C1 segment of cervical spinal cord (tissue), 14 donors: ENCODE results near the gene GATM.
A peak's percentile ranks its signal among the peaks of the same experiment; 100 is the strongest.
"Not testable (repeated sequence)": the region's sequence is repeated elsewhere in the genome, so short reads cannot be mapped to it uniquely, and the experiment has no call there.

Experiments used
- DNase-seq, 14 donors: peaks; one replicate each; lab custom pipeline; 2025; lab: John Stamatoyannopoulos, UW

GATM gene

GRCh38 chr15:45354711-45355110, 23.6 kb downstream of the GATM start:
- DNase-seq: no peak

DNA sequence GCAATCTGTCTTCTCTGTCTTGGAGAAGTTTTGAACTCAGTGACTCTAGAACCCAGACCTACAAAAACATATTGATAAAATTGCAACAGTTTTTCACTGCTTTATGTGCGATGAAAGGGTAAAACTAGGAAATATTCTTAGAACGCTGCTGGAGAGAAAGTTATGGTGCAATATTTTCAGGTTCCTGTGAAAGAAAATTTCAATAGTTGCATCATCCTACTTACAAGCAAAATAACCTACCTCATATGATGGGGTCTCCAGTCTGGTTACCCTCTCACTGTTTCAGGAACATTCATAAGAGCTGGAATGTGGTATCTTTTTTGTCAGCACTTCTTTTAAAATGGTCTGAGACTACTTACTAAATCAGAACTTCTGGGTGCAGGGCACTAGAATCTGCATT, 27.1 kb downstream of the GATM start:
- no peak for DNase-seq

- no peak for DNase-seq
Measured at GRCh38 chr15:45349623-45350022, 28.7 kb downstream of the GATM start.

- DNase-seq: no peak
Measured at GRCh38 chr15:45347989-45348388, 30.4 kb downstream of the GATM start.

DNA sequence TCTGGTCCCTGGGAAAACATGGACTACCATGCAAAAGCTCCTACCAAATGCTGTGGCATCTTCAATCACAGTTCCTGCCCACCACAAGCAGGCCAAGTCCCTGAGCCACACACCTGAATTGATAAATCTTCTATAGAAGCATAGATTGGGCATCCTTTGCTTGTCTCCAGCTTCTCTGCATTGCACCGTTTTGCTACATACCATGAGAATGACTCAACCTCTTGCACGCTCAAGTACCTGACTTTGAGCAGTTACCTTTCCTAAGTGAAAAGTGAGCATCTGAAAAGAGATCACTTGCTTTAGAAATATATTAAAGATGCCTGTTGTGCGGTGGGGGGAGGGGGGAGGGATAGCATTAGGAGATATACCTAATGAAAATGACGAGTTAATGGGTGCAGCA, 31.3 kb downstream of the GATM start:
- no peak for DNase-seq

DNA sequence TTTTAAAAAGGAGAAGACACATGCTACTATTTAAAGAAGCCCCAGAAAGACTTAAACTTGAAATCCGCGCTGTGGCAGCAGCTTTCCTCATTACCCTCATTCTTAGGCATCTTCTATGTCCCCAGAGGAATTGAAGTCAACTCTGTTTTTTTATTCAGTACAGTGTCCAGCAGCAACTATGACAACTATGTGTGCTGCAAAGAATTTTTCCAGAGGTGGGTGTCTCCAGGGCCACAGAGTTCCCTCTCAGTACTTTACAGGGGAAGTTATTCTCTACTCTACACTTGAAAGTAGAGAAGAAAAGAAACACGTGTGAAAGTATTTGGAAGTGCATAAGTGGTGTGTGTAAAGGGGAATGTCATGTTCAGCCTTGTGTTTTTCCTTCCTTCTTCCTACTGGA, 32.0 kb downstream of the GATM start:
- DNase-seq: no peak

GRCh38 chr15:45343258-45343860, 35.0 kb downstream of the GATM start:
- DNase-seq: no peak

- no peak for DNase-seq
Measured at GRCh38 chr15:45341790-45342189, 36.6 kb downstream of the GATM start.

GRCh38 chr15:45340429-45340828, 37.9 kb downstream of the GATM start:
- no peak for DNase-seq

DNA sequence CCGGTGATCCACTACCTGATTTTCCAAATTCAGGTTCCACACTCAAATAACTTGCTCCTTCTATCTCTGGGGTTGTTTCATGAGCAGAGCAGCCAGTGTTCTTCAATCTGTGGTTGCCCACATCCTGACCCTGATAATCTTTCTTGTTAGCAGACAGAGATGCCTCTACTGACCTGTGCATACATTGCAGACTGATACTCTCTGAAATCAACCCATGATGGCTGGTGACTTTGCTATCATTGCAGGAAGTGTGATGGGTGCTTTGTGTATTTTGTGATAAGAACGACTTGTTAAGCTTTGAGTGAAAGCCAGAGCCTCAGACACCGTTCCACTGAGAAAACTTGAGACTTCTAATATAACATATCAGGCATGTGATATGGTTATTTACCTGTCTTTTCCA, 39.9 kb downstream of the GATM start:
- DNase-seq: no peak

DNA sequence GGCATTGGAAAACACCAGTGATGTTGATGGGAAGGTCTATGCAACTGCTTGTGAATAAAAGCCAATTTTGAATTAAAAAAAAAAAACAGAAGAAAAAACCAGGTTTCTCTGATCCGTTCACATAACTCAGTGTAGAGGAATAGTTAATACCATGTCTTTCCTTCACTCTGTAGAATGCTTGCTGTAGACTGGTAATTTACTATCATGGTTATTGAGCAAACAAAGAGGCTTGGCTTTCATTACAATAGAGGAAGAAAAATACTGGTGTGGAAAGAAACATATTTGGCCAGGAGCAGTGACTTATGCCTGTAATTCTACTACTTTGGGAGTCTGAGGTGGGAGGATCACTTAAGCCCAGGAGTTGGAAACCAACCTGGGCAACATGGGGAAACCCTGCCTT, 41.1 kb downstream of the GATM start:
- DNase-seq: no peak

GRCh38 chr15:45333550-45333949, 44.8 kb downstream of the GATM start:
- DNase-seq: peak in 3 of 14 donors; percentile 8 to 16 (median 10)

- DNase-seq: no peak
Measured at GRCh38 chr15:45332694-45333093, 45.6 kb downstream of the GATM start.

- no peak for DNase-seq
Measured at GRCh38 chr15:45331972-45332371, 46.4 kb downstream of the GATM start.

DNA sequence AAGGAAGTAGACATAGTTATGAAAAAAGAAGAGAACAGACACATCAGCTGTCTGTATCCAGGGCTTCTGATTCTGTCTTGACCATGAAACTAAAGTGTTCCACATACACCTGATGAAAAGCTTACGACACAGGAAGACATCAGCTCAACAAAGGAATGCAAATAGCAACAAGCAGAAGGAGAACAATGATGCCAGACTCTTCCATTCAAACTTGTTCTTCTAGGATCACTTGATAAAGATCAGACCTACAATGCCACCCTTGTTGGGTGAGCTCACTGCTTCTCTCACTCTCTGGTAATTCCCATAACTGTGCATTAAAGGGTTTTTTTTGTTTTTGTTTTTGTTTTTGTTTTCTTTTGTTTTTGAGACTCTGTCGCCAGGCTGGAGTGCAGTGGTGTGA, 49.7 kb downstream of the GATM start:
- DNase-seq: no peak

GRCh38 chr15:45326741-45327140, 51.6 kb downstream of the GATM start:
- peak in 5 of 14 donors; percentile 9 to 49 (median 21) for DNase-seq

GRCh38 chr15:45326280-45326679, 52.1 kb downstream of the GATM start:
- no peak for DNase-seq

GRCh38 chr15:45320581-45321205, 57.7 kb downstream of the GATM start:
- DNase-seq: no peak

DNA sequence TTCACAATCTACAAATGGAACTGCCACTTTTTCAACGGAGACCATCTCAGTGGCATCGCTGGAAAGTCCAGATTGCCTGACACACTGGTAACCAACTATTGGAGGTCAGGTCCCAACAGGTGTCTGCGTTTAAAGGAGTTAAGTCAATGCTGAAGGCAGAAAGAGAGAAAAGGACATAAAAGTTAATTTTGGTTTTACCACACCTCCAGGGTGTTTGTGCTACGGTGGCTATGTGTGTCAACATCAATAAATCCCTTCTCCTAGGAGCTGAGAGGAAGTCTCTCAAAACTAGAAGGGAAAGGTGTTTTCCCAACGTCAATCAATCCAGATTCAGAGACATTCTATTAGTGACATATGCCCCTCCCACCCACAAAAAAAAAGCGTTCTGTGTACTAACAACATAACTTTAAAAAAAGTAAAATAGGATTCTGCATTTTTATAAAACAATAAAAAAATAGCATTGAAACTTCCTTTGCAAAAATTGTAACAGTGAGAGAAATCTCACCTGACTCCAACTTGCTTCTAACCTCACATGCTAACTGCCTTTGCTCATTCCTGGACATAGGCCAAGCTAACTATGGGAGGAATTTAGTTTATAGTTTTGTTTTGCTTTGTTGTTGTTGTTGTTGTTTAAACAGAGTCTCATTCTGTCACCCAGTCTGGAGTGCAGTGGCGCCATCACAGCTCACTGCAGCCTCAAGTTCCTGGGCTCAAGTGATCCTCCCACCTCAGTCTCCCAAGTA, 58.7 kb downstream of the GATM start:
- DNase-seq: no peak

GRCh38 chr15:45314960-45315359, 63.4 kb downstream of the GATM start:
- DNase-seq: peak in 1 of 14 donors; percentile 7

DNA sequence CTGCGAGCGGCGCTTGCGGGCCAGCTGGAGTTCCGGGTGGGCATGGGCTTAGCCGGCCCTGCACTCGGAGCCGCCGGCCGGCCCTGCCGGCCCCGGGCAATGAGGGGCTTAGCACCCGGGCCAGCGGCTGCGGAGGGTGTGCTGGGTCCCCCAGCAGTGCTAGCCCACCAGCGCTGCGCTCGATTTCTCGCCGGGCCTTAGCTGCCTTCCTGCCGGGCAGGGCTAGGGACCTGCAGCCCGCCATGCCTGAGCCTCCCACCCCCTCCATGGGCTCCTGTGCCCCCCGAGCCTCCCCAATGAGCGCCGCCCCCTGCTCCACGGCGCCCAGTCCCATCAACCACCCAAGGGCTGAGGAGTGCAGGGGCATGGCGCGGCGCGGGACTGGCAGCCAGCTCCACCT, 64.2 kb downstream of the GATM start:
- not testable (repeated sequence) for DNase-seq
